GM06990 (cell line): ENCODE data around the gene TNFSF18.
A peak's percentile ranks its signal among the peaks of the same experiment; 100 is the strongest.

Experiments
- DNase-seq: peaks from one replicate; pipeline ENCODE4 v3.0.0-alpha.2; 2011; ENCODE audit not compliant: insufficient read length; ENCODE audit errors: extremely low read depth
- H3K27me3 ChIP-seq: replicated peaks from 2 replicates; pipeline ENCODE4 v1.6.0; 2011; ENCODE audit warnings: low read length; ENCODE audit not compliant: control insufficient read depth, insufficient read depth
- H3K36me3 ChIP-seq: 2 replicates; pipeline ENCODE4 v1.5.1; 2011; ENCODE audit warnings: low read length; ENCODE audit not compliant: control insufficient read depth, insufficient read depth
- H3K4me3 ChIP-seq: replicated peaks from 2 replicates; pipeline ENCODE4 v1.5.1; 2011; ENCODE audit warnings: low read depth, mild to moderate bottlenecking, control low read depth, low read length
- TF ChIP-seq, protein P1 (sequence below): IDR thresholded peaks from 2 replicates; pipeline ENCODE4 v1.5.1; 2011; ENCODE audit warnings: low read length, control low read depth, mild to moderate bottlenecking, inconsistent platforms; ENCODE audit not compliant: insufficient read depth, poor library complexity, severe bottlenecking

The TNFSF18 gene

DNA sequence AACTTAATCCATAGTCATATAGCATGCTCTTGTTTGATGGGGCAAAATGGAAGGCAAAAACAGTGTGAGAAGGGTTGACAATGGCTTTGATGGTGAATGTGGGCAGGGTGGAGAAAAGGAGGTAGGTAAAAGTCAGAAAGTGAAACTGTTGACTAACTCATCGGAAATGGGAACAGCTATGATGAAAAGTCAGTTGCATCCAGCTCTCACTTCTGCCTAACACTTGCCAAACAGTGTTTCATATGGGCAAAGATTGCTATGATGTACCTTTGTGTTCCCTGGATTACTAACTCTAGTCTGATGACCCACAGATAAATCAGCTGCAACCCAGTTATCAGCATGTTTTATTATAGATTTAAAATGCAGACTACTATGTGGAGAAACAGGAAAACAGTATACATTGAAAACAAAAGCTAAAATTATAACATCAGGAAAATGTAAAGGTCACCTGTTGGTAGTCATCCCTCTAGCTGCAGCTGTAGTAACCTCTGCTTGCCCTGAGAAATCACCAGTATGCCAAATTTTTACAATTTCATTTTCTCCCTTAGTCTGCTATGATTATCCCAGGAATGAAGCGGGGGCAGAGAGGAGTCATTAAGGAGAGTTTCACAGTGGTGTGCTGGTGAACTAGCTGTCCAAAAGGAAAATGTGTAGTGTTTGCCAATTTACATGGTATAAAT lies 11.7 kb downstream of the TNFSF18 start:
- no peak for DNase-seq
- no peaks in the 10 kb centered on the region for H3K27me3 ChIP-seq
- TF ChIP-seq, protein P1, sequence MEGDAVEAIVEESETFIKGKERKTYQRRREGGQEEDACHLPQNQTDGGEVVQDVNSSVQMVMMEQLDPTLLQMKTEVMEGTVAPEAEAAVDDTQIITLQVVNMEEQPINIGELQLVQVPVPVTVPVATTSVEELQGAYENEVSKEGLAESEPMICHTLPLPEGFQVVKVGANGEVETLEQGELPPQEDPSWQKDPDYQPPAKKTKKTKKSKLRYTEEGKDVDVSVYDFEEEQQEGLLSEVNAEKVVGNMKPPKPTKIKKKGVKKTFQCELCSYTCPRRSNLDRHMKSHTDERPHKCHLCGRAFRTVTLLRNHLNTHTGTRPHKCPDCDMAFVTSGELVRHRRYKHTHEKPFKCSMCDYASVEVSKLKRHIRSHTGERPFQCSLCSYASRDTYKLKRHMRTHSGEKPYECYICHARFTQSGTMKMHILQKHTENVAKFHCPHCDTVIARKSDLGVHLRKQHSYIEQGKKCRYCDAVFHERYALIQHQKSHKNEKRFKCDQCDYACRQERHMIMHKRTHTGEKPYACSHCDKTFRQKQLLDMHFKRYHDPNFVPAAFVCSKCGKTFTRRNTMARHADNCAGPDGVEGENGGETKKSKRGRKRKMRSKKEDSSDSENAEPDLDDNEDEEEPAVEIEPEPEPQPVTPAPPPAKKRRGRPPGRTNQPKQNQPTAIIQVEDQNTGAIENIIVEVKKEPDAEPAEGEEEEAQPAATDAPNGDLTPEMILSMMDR = no peak
- no peaks in the 10 kb centered on the region for H3K36me3 ChIP-seq
- no peak overlapping the region for H3K4me3 ChIP-seq

DNA sequence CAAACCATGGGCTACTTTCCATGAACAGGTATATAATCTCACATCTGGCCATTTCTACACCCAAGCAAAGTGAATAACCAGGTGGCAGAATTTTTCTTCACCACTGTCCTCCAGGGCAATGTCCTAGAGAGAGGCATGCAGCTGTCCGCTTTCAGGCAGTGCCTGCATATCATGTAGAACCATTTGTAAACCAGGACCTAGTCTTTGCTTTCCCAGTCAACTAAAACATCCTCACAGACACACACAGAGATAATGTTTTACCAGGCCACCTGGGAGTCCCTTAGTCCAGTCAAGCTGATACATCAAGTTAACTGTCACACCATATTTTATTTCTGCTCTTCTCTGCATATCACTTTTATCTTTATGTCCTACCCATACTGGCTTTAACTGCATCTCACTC lies 26.2 kb downstream of the TNFSF18 start:
- TF ChIP-seq, protein P1 = no peak
- Histone ChIP-seq H3K27me3 (no peaks in the 10 kb centered on the region), H3K36me3 (no peaks in the 10 kb centered on the region), H3K4me3 (no peak overlapping the region)
- DNase-seq = no peak

GRCh38 chr1:173023343-173023742 lies 27.4 kb downstream of the TNFSF18 start:
- DNase-seq = no peak
- H3K27me3 ChIP-seq = no peaks in the 10 kb centered on the region
- no peak overlapping the region for H3K4me3 ChIP-seq
- no peaks in the 10 kb centered on the region for H3K36me3 ChIP-seq
- TF ChIP-seq, protein P1 = no peak

- Histone ChIP-seq H3K4me3 (no peak overlapping the region), H3K27me3 (no peaks in the 10 kb centered on the region), H3K36me3 (no peaks in the 10 kb centered on the region)
- peak; percentile 29 for DNase-seq
- TF ChIP-seq, protein P1 = no peak
These were observed 30.5 kb downstream of the TNFSF18 start for GRCh38 chr1:173020138-173020750.

DNA sequence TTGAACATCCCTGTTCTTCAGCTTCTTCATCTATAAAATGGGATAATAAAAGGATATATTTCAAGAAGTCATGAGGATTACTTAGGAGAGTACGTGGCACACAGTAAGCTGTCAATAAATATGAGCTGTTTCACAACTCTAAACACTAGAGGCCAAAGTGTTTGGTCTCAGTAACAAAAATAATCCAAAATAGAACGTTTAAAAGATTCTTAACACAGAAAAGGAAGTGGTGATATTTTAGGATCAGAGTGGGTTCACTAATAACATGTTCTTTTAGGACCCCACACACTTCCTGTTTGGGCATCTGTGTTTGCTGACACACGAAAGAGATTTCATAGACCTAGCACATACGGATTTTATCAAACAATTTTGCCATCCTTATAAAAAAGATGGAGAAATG lies 32.9 kb downstream of the TNFSF18 start:
- TF ChIP-seq, protein P1 = no peak
- no peaks in the 10 kb centered on the region for H3K36me3 ChIP-seq

DNA sequence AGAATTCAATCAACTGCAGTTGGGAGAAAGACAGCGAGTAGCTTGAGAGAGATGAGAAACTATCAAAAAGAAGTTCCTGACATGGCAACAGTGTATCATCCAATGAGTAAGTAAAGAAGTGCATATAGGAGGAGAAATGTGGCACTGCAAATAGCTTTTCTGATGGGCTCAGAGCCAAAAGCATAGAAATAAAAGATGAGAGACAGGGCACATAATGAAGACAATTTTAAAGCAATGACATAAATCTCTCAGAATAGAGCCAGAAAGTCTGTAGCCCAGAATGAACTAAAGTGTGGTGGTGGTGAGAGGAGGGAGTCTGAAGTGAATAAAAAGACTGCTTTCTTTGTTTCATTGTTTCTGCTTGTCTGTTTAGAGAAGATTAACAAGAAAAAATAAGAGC lies 34.3 kb downstream of the TNFSF18 start:
- Histone ChIP-seq H3K4me3 (no peak overlapping the region), H3K27me3 (no peaks in the 10 kb centered on the region), H3K36me3 (no peaks in the 10 kb centered on the region)
- no peak for DNase-seq
- TF ChIP-seq, protein P1 = no peak

More for the DNA sequence above, 32.9 kb downstream of the TNFSF18 start:
- peak; percentile 28 for DNase-seq
- no peaks in the 10 kb centered on the region for H3K27me3 ChIP-seq
- H3K4me3 ChIP-seq = no peak overlapping the region
